SK-N-SH (cell line): ENCODE data around the gene ADGRF5. TPM values are rescaled to one million over a fixed set of nuclear protein-coding genes. Genes with fewer than 3 reads are reported as not detected.

Source experiments
- CTCF ChIA-PET: fragments of 300-600, 350-600 bp; formaldehyde crosslinking; extraction: SDS; loops from one replicate; lab custom pipeline; 2021; lab: Yijun Ruan, JAX
- POLR2A ChIA-PET: fragments of 350-600 bp; sonication (Branson Sonifier 250); formaldehyde crosslinking; extraction: SDS; loops from one replicate; lab custom pipeline; 2020; ENCODE audit warnings: antibody characterized with exemption, inconsistent platforms; lab: Yijun Ruan, JAX
- DNase-seq: peaks from one replicate; pipeline ENCODE4 v3.0.0; 2012
- H2AFZ ChIP-seq: fragments of 200-600 bp; sonication (generic); 2 replicates; pipeline ENCODE4 v1.8.1; 2016; ENCODE audit warnings: antibody characterized with exemption, mild to moderate bottlenecking, low read depth
- H3F3A ChIP-seq: fragments of 200-600 bp; sonication (generic); replicated peaks from 2 replicates; pipeline ENCODE3; 2016; ENCODE audit warnings: antibody characterized with exemption, mild to moderate bottlenecking; ENCODE audit not compliant: insufficient read depth
- H3K27ac ChIP-seq, 2 experiments: fragments of 200-500 bp in 1 of 2; fragments of 200-600 bp in 1 of 2; sonication (Bioruptor generic) in 1 of 2; sonication (generic), shearing (Covaris generic) in 1 of 2; 2 replicates each; pipeline versions ENCODE4 v1.5.1 to v1.6.1; 2014 to 2016; ENCODE audit warnings: low read depth in 2 of 2, inconsistent platforms in 1 of 2, low read length in 1 of 2, mild to moderate bottlenecking in 1 of 2, mixed read lengths in 1 of 2
- H3K27me3 ChIP-seq: fragments of 200-600 bp; sonication (generic), shearing (Covaris generic); 2 replicates; pipeline ENCODE4 v1.6.1; 2016; ENCODE audit warnings: mixed run types; ENCODE audit not compliant: insufficient read depth
- H3K36me3 ChIP-seq, 2 experiments: fragments of 200-500 bp in 1 of 2; fragments of 200-600 bp in 1 of 2; sonication (Bioruptor generic) in 1 of 2; sonication (generic) in 1 of 2; replicated peaks in 1 of 2; 2 replicates each; pipeline versions ENCODE3 to v1.5.1; 2014 to 2016; ENCODE audit warnings: low read length in 1 of 2, mild to moderate bottlenecking in 1 of 2; ENCODE audit not compliant: insufficient read depth in 2 of 2, control insufficient read depth in 1 of 2
- H3K4me1 ChIP-seq, 2 experiments: fragments of 200-500 bp in 1 of 2; fragments of 200-600 bp in 1 of 2; sonication (Bioruptor generic) in 1 of 2; sonication (generic), shearing (Covaris generic) in 1 of 2; 2 replicates each; pipeline versions ENCODE4 v1.5.1 to v1.6.1; 2014 to 2016; ENCODE audit warnings: low read depth in 1 of 2, low read length in 1 of 2, mixed run types in 1 of 2; ENCODE audit not compliant: insufficient read depth in 2 of 2, control insufficient read depth in 1 of 2
- H3K4me2 ChIP-seq: fragments of 200-600 bp; sonication (generic), shearing (Covaris generic); 2 replicates; pipeline ENCODE4 v1.6.1; 2017; ENCODE audit warnings: mixed run types
- H3K4me3 ChIP-seq, 2 experiments: fragments of 200-500 bp in 1 of 2; fragments of 200-600 bp in 1 of 2; sonication (Bioruptor generic) in 1 of 2; sonication (generic), shearing (Covaris generic) in 1 of 2; 2 replicates each; pipeline versions ENCODE4 v1.5.1 to v1.8.1; 2014 to 2016; ENCODE audit warnings: low read depth in 2 of 2, inconsistent platforms in 1 of 2, low read length in 1 of 2, mild to moderate bottlenecking in 1 of 2, mixed read lengths in 1 of 2, moderate library complexity in 1 of 2
- H3K79me2 ChIP-seq: fragments of 200-600 bp; sonication (generic); 2 replicates; pipeline ENCODE4 v1.8.1; 2017; ENCODE audit warnings: mild to moderate bottlenecking; ENCODE audit not compliant: insufficient read depth
- H3K9ac ChIP-seq: fragments of 200-600 bp; sonication (generic); 2 replicates; pipeline ENCODE4 v1.6.1; 2017; ENCODE audit warnings: mixed run types
- H3K9me2 ChIP-seq: fragments of 200-600 bp; sonication (generic); 2 replicates; pipeline ENCODE4 v1.6.1; 2017; ENCODE audit warnings: mixed run types
- H3K9me3 ChIP-seq: fragments of 200-600 bp; sonication (generic); 2 replicates; pipeline ENCODE4 v1.6.1; 2017; ENCODE audit warnings: mixed run types, mild to moderate bottlenecking, moderate library complexity
- H4K20me1 ChIP-seq: fragments of 200-600 bp; sonication (generic); 2 replicates; pipeline ENCODE4 v1.6.1; 2017; ENCODE audit warnings: mild to moderate bottlenecking, mixed run types; ENCODE audit not compliant: insufficient read depth
- CHD2 ChIP-seq: fragments of 150-350 bp; IDR thresholded peaks from 2 replicates; pipeline ENCODE4 v1.6.1; 2018; ENCODE audit warnings: low read length; ENCODE audit not compliant: partially characterized antibody
- ELF1 ChIP-seq: IDR thresholded peaks from 2 replicates; pipeline ENCODE4 v1.4.0; 2012
- EP300 ChIP-seq, 2 experiments: IDR thresholded peaks; 2 replicates each; pipeline versions ENCODE4 v1.4.0 to v1.6.1; 2012; ENCODE audit warnings: borderline replicate concordance in 1 of 2, low read depth in 1 of 2, low read length in 1 of 2
- EZH2phosphoT487 ChIP-seq: fragments of 200-600 bp; sonication (generic); IDR thresholded peaks from 2 replicates; pipeline ENCODE4 v1.6.1; 2017; ENCODE audit warnings: low read depth, mixed run types, mild to moderate bottlenecking, antibody characterized with exemption, moderate library complexity, borderline replicate concordance
- FOXJ3 ChIP-seq: sonication (generic); formaldehyde crosslinking; IDR thresholded peaks from 2 replicates; pipeline ENCODE4 v1.5.1; 2020; ENCODE audit warnings: mild to moderate bottlenecking, missing genetic modification reagents
- GABPA ChIP-seq: IDR thresholded peaks from 2 replicates; pipeline ENCODE4 v1.4.0; 2012; ENCODE audit warnings: low read depth, mild to moderate bottlenecking
- IRF3 ChIP-seq: fragments of 150-350 bp; IDR thresholded peaks from 2 replicates; pipeline ENCODE4 v1.6.1; 2016; ENCODE audit warnings: mild to moderate bottlenecking, low read depth, low read length
- MXI1 ChIP-seq: IDR thresholded peaks from 2 replicates; pipeline ENCODE4 v1.6.1; 2012; ENCODE audit warnings: mild to moderate bottlenecking, low read depth, low read length, improper control_type of control experiment
- NFIC ChIP-seq: IDR thresholded peaks from 2 replicates; pipeline ENCODE4 v1.4.0; 2012; ENCODE audit warnings: borderline replicate concordance
- NRF1 ChIP-seq: IDR thresholded peaks from 2 replicates; pipeline ENCODE4 v1.6.1; 2012; ENCODE audit warnings: low read depth, mild to moderate bottlenecking, low read length
- REST ChIP-seq: IDR thresholded peaks from 2 replicates; pipeline ENCODE4 v1.6.1; 2012; ENCODE audit warnings: mild to moderate bottlenecking, low read depth, low read length, moderate library complexity
- RFX5 ChIP-seq: IDR thresholded peaks from 2 replicates; pipeline ENCODE4 v1.6.1; 2012; ENCODE audit warnings: mild to moderate bottlenecking, improper control_type of control experiment, low read length
- RXRA ChIP-seq: IDR thresholded peaks from 2 replicates; pipeline ENCODE4 v1.4.0; 2012; ENCODE audit warnings: low read depth, mild to moderate bottlenecking, borderline replicate concordance
- TEAD4 ChIP-seq: IDR thresholded peaks from 2 replicates; pipeline ENCODE4 v1.4.0; 2012; ENCODE audit warnings: mild to moderate bottlenecking, borderline replicate concordance; ENCODE audit not compliant: insufficient read depth
- YY1 ChIP-seq: IDR thresholded peaks from 2 replicates; pipeline ENCODE4 v1.4.0; 2012; ENCODE audit warnings: low read depth, mild to moderate bottlenecking
- WGBS: methylation state at CpG from one replicate; pipeline ENCODE4 v1.1.6; 2017; ENCODE audit warnings: low lambda C conversion rate; 5-methylcytosine and 5-hydroxymethylcytosine counted together
- polyA plus RNA-seq, 3 experiments: library from polyadenylated mRNA; depleted of rRNA; stranded (reverse); fragments of >200 nt; gene quantifications; 2 replicates each; pipeline ENCODE4 v1.2.3, GENCODE V29; 2012
- TF ChIP-seq, protein P1 (sequence below): IDR thresholded peaks from 2 replicates; pipeline ENCODE4 v1.4.0; 2012; ENCODE audit warnings: low read depth, borderline replicate concordance
- TF ChIP-seq, protein P2 (sequence below): IDR thresholded peaks from 2 replicates; pipeline ENCODE4 v1.4.0; 2012; ENCODE audit warnings: low read depth

The ADGRF5 gene
- polyA plus RNA-seq, 1 of the 3 experiments (the other 2 are of a cell fraction) = 0.02 TPM

GRCh38 chr6:46930331-46930730 is 8.6 kb upstream of the ADGRF5 start:
- Histone ChIP-seq H3K9me3 (no peaks in the 10 kb centered on the region), H3K4me2 (no peak overlapping the region), H3K79me2 (no peaks in the 10 kb centered on the region), H4K20me1 (no peaks in the 10 kb centered on the region), H3K27ac (no peak overlapping the region), H2AFZ (no peak overlapping the region), H3K4me3 (no peak overlapping the region), H3K9me2 (no peaks in the 10 kb centered on the region), H3K4me1 (peaks cover 0 to 6% of the 10 kb centered on the region in 2 experiments; a peak in 1 of 4 replicates), H3K9ac (no peak overlapping the region), H3K27me3 (peaks cover 11% of the 10 kb centered on the region; the same call in 1 of the 2 replicates), H3F3A (peaks cover 14% of the 10 kb centered on the region), H3K36me3 (no peaks in the 10 kb centered on the region)
- TF ChIP-seq NFIC = no peak
- TF ChIP-seq, protein P1, sequence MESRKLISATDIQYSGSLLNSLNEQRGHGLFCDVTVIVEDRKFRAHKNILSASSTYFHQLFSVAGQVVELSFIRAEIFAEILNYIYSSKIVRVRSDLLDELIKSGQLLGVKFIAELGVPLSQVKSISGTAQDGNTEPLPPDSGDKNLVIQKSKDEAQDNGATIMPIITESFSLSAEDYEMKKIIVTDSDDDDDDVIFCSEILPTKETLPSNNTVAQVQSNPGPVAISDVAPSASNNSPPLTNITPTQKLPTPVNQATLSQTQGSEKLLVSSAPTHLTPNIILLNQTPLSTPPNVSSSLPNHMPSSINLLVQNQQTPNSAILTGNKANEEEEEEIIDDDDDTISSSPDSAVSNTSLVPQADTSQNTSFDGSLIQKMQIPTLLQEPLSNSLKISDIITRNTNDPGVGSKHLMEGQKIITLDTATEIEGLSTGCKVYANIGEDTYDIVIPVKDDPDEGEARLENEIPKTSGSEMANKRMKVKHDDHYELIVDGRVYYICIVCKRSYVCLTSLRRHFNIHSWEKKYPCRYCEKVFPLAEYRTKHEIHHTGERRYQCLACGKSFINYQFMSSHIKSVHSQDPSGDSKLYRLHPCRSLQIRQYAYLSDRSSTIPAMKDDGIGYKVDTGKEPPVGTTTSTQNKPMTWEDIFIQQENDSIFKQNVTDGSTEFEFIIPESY = no peak
- no peak for TF ChIP-seq REST
- no peak for TF ChIP-seq TEAD4
- TF ChIP-seq RFX5 = no peak
- no peak for TF ChIP-seq GABPA
- TF ChIP-seq NRF1 = no peak
- TF ChIP-seq, protein P2, sequence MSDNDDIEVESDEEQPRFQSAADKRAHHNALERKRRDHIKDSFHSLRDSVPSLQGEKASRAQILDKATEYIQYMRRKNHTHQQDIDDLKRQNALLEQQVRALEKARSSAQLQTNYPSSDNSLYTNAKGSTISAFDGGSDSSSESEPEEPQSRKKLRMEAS = no peak
- ChIA-PET CTCF (no interaction called here), POLR2A (no interaction called here)
- WGBS = 6% methylated on average over 2 of the region's 2 CpGs
- no peak for DNase-seq

DNA sequence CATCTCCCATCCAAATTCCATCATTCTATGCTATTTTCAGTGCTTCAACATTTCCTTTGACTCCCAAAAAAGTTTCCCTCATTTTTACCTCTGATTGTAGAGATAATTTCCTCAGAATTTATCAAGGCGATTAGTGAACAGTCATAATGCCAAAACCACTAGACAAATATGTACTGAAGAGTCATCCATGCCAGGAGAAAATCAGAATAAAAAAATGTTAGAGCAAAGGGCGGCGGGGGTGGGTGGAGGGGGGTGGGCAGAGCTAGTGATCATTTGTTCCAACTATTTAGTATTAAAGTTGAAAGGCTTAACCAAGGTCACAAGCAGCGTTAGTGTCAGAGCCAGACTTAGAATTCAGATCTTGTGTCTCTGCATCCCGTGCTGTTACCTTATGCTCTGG is 5.3 kb upstream of the ADGRF5 start:
- Histone ChIP-seq H4K20me1 (no peaks in the 10 kb centered on the region), H3K36me3 (no peaks in the 10 kb centered on the region), H3K9ac (no peak overlapping the region), H3K4me3 (no peak overlapping the region), H3K79me2 (no peaks in the 10 kb centered on the region)
- CTCF ChIA-PET = interaction anchor here (1.4 kb wide), 1 partner anchor 71 kb away, joined by 4 read pairs; no protein-coding TSS in a partner anchor
- TF ChIP-seq EZH2phosphoT487 (no peak), EP300 (IDR thresholded peaks at IDR 0.05; ENCODE audit: borderline replicate concordance in 1 of 2, low read depth in 1 of 2, low read length in 1 of 2) (no peak), YY1 (no peak), IRF3 (no peak), FOXJ3 (CRISPR knock-in tag) (no peak), CHD2 (no peak), MXI1 (no peak), GABPA (no peak), NRF1 (no peak), RXRA (no peak), ELF1 (no peak)
- TF ChIP-seq, all 33 proteins: peak for 0
- Histone ChIP-seq H3K27me3 (no peaks in the 10 kb centered on the region; the same call in 1 of the 2 replicates), H3K4me2 (peak overlapping the region; percentile 3; the same call in 1 of the 2 replicates), H3K4me1 (peaks cover 0 to 6% of the 10 kb centered on the region in 2 experiments; a peak in 1 of 4 replicates), H3K9me3 (no peaks in the 10 kb centered on the region), H2AFZ (0 out of 2 replicates have a peak overlapping the region, but pooled peaks have one; percentile 32), H3K9me2 (no peaks in the 10 kb centered on the region), H3K27ac (no peak overlapping the region; a peak in 1 of 4 replicates), H3F3A (peaks cover 11% of the 10 kb centered on the region)
- DNase-seq = no peak
- POLR2A ChIA-PET = no interaction called here
- 7% methylated on average over 5 of the region's 5 CpGs for WGBS
